ENCODE data around the gene TACC2. TPM values are rescaled to one million over a fixed set of nuclear protein-coding genes. Genes with fewer than 3 reads are reported as not detected.

Gene TACC2
- total RNA-seq, 4 donors from 2014 or later, result 95.9 to 122 (median 114) TPM

DNA sequence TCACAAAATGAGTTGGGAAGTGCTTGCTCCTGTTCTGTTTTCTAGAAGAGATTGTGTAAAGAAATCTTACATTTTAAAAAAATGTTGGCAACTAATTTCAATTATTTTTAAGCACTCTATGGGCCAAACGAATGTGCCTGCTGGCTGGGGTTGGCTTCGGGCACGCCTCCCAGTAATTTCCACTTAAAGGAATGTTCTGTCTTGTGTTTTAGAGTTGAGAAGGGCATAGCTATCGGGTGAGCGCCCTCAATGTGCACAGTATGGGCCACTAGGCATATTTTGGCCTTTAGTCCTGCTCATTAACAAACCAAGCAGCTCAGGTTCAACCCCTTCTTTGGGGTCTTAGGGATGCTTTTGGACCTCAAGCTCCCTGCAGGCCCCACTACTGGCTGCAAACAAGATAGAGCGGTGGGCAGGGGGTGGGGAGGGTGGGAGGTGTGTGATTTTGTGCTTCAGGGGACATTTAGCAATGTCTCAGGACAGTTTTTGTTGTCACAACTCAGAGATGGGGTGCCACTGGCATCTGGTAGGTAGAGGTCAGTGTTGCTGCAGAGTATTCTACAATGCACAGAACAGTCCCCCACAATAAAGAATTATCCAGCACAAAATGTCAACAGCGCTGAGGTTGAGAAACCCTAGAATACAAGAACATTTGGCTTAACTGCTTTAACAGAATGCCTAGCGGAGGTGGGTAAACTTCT, 40.7 kb downstream of the TACC2 start:
- Histone ChIP-seq H3K36me3 (no peaks in the 10 kb centered on the region), H3K4me1 (peaks cover 21 to 23% of the 10 kb centered on the region in 2 donors), H3K4me3 (replicated peaks in 1 of 3) (no peak overlapping the region), H3K27ac (peak overlapping the region; percentile 63 to 93 (median 64)), H3K27me3 (no peaks in the 10 kb centered on the region), H3K9me3 (no peaks in the 10 kb centered on the region)
- intact Hi-C loops (cut with DNase I), result no loop called here
- DNase-seq, result peak; percentile 83
- WGBS, 2 donors, result 48 to 58% methylated on average over 8 of the region's 8 CpGs
- TF ChIP-seq, protein P1, sequence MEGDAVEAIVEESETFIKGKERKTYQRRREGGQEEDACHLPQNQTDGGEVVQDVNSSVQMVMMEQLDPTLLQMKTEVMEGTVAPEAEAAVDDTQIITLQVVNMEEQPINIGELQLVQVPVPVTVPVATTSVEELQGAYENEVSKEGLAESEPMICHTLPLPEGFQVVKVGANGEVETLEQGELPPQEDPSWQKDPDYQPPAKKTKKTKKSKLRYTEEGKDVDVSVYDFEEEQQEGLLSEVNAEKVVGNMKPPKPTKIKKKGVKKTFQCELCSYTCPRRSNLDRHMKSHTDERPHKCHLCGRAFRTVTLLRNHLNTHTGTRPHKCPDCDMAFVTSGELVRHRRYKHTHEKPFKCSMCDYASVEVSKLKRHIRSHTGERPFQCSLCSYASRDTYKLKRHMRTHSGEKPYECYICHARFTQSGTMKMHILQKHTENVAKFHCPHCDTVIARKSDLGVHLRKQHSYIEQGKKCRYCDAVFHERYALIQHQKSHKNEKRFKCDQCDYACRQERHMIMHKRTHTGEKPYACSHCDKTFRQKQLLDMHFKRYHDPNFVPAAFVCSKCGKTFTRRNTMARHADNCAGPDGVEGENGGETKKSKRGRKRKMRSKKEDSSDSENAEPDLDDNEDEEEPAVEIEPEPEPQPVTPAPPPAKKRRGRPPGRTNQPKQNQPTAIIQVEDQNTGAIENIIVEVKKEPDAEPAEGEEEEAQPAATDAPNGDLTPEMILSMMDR (IDR thresholded peaks at IDR 0.05), result no peak
- TF ChIP-seq POLR2A (IDR thresholded peaks at IDR 0.05), result peak in 1 of 2 donors; percentile 41

DNA sequence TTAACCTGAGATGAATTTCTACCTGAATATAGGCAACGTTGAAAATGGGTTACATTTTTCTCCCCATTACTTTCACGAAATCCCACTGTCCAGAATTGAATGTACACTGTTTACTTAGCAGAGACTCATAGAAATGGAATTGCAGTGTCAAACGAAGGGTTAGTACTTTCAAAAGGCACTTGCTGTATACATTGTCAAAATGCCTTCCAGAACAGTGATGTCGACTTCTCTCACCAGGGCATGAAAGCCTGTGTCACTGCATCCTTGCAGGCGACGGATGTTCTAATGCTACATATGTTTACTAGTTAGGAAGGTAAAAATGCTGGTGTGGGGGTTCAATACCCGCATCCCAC, 41.2 kb downstream of the TACC2 start:
- no peak overlapping the region for H3K4me3 ChIP-seq (replicated peaks in 1 of 3)
- WGBS, 2 donors, result 81 to 82% methylated on average over 7 of the region's 7 CpGs
- intact Hi-C loops (cut with DNase I), result no loop called here
- DNase-seq, result no peak
- peaks cover 18 to 21% of the 10 kb centered on the region in 2 donors for H3K4me1 ChIP-seq
- H3K9me3 ChIP-seq, result no peaks in the 10 kb centered on the region
- peak overlapping the region in 2 of 3 donors; percentile 63 to 93 for H3K27ac ChIP-seq
- no peak for TF ChIP-seq POLR2A (IDR thresholded peaks at IDR 0.05)
- TF ChIP-seq, protein P1 (IDR thresholded peaks at IDR 0.05), result no peak
- no peaks in the 10 kb centered on the region for H3K27me3 ChIP-seq
- H3K36me3 ChIP-seq, result no peaks in the 10 kb centered on the region

DNA sequence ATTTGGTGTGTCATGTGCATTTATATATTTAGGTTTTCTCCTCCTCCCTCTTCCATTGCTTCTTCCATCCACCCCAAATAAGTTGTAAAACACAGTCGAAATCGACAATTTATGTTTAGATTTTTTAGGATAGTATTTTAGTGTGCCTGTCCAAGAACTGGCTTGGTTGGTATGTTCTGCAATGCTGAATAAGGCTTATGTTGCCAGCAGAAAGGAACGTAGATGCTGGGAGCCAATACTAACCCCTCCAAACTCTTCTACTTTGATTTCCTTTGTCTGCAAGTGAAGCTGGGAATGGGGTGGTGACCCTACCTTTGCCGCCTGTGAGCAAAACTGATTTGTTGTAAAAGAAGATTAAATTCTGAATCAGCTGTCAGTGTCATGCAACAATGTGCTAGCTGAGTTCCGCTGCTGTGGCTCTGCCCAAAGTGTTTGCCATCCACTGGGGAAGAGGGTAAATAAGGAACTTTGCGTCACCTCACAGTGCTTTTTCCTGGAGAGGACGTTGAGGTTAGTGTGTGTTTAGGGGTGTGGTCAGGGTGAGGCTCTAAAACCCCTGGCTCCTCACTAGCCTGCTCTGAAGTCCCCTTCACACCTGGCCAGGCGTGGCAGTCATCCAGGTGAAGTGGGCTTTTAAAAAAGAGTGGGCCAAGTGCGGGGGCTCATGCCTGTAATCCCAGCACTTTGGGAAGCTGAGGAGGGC, 44.4 kb downstream of the TACC2 start:
- no peak for TF ChIP-seq POLR2A (IDR thresholded peaks at IDR 0.05)
- TF ChIP-seq, protein P1 (IDR thresholded peaks at IDR 0.05), result no peak
- peaks cover 17 to 21% of the 10 kb centered on the region in 2 donors for H3K4me1 ChIP-seq
- DNase-seq, result no peak
- intact Hi-C loops (cut with DNase I), result no loop called here
- H3K4me3 ChIP-seq (replicated peaks in 1 of 3), result no peak overlapping the region
- no peaks in the 10 kb centered on the region for H3K36me3 ChIP-seq
- no peaks in the 10 kb centered on the region for H3K9me3 ChIP-seq
- no peaks in the 10 kb centered on the region for H3K27me3 ChIP-seq
- no peak overlapping the region for H3K27ac ChIP-seq
- 71 to 79% methylated on average over 9 of the region's 9 CpGs for WGBS, 2 donors

DNA sequence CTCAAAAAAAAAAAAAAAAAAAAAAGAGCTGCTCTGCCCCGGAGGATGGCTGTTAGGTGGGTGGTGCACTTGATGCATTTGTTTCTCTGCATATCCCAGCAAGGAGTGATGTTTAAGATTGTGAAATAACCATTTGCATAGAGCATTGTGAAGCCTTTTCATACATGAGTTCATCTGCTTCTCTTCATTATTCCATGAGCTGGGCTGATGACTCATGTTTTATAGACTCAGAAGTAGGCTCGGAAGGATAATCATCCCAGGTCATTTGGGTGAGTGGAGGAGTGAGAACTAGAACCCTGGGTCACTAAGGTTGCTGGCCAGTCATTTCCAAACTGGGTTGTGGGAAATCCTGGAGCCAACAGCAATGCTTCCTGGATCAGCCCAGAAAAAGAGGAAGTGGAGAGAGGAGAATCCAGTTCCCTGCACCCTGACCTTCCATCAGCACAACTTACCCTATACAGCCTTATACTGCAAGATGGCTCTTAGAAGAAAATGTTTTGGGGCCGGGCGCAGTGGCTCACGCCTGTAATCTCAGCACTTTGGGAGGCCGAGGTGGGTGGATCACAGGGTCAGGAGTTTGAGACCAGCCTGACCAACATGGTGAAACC, 45.3 kb downstream of the TACC2 start:
- intact Hi-C loops (cut with DNase I), result no loop called here
- H3K9me3 ChIP-seq, result no peaks in the 10 kb centered on the region
- H3K27ac ChIP-seq, result no peak overlapping the region
- no peaks in the 10 kb centered on the region for H3K36me3 ChIP-seq
- peaks cover 17% of the 10 kb centered on the region in 2 donors for H3K4me1 ChIP-seq
- WGBS, 2 donors, result 72 to 76% methylated on average over 6 of the region's 6 CpGs
- no peak overlapping the region for H3K4me3 ChIP-seq (replicated peaks in 1 of 3)
- no peak for DNase-seq
- TF ChIP-seq, protein P1 (IDR thresholded peaks at IDR 0.05), result no peak
- TF ChIP-seq POLR2A (IDR thresholded peaks at IDR 0.05), result no peak
- H3K27me3 ChIP-seq, result no peaks in the 10 kb centered on the region

DNA sequence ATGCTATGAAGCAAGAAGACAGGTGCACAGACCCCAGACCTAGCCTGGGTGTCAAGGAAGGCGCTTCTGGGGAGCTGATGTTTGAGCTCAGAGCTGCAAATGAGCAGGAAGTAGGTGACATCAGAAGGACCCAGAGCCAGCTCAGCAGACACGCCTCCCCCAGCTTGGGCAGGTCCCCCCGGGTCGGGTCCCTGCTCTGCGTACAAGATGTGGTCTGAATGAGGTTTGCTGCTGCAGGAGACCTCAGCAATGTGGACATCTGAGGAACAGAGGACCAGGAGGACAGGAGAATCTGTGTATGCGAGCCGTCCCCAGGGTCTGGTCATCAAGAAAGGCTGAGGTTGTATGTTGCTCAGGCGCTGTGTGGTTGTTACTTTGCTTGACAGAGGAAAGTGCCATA, 51.8 kb downstream of the TACC2 start:
- H3K36me3 ChIP-seq, result no peaks in the 10 kb centered on the region
- no peaks in the 10 kb centered on the region for H3K27me3 ChIP-seq
- no peaks in the 10 kb centered on the region for H3K9me3 ChIP-seq
- intact Hi-C loops (cut with DNase I), result no loop called here
- H3K27ac ChIP-seq, result no peak overlapping the region
- 91 to 100% methylated on average over 4 to 8 of the region's 8 CpGs for WGBS, 2 donors
- no peak for TF ChIP-seq POLR2A (IDR thresholded peaks at IDR 0.05)
- TF ChIP-seq, protein P1 (IDR thresholded peaks at IDR 0.05), result no peak
- no peak overlapping the region for H3K4me3 ChIP-seq (replicated peaks in 1 of 3)
- DNase-seq, result no peak
- peaks cover 8 to 17% of the 10 kb centered on the region in 2 donors for H3K4me1 ChIP-seq

Data from thyroid gland (tissue), 4 donors.